NCI-H748 treated with DMSO at 0.1 percent for 48 hours (cell line): ENCODE data around the gene ANKRD61.
"Not testable (repeated sequence)": the region's sequence is repeated elsewhere in the genome, so short reads cannot be mapped to it uniquely, and the experiment has no call there.

Experiments
- DNase-seq: peaks from one replicate; lab custom pipeline; 2025; lab: John Stamatoyannopoulos, UW

ANKRD61 gene

DNA sequence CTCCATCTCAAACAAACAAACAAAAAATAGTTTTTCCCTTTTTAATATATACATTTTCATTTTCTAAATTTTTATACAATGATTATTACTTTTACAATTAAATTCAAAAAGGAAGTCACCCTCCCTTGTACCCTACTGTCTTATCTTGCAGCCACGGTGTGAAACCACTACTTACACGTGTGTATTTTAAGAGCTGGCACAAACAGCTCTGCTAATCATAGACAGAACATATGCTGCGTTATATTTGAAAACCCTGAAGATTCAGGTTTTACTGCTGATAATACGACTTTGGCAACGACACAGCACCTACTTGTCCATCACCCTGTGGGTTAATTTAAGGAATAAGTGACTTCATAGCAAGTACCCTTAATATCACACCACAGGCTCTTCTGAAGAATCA, 991 bp downstream of the ANKRD61 start:
- no peak for DNase-seq

DNA sequence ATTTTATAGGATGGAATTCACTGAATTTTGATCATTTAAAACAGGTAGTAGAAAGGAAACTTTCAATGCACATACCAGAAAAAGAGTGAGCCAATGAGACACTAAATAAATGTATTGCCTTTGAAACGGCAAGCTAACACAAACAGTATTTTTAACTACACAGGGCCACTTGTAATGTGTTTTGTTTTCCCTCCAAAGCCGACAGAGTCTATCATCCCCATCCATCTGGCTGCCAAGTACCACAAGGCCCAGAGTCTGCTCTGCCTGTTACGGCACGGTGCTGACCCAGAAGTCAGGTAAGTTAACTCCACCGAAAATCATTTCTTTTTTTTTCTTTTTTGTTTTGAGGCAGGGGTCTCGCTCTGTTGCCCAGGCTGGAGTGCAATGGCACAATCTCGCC, 1.5 kb downstream of the ANKRD61 start:
- no peak for DNase-seq

DNA sequence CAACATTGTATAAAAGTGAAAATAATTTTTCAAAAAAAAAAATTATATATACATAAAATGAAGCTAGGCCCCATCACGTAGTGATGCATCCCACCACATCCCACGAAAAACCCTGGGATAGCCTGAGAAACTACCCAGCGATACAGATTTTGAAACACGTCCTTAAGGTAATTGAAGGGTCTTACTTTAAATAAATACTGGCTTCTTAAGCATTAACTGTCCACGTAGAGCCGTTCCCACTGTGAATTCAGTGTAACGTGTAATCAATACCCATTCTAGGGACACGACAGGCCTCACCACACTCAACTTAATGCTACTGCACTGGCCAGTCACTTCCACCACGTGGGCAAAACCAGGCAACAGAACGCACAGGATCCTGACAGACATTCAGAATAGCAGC, 4.0 kb downstream of the ANKRD61 start:
- no peak for DNase-seq

DNA sequence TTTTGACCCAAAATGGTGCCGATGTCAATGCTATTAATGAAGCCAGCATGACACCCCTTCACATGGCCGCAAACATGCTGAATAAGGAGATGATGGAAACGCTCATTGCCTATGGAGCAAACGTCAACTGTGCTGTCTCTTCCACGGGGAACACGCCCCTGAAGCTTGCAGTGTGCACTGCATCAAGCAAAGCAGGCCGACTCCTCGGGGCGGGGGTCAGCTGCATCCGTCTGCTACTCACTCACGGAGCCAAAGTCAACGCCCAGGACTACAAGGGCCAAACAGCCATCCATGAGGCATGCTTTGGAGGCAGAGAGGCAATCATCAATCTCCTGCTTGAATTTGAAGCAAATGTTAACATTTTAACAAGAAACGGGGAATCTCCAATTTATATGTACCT, 4.5 kb downstream of the ANKRD61 start:
- DNase-seq = no peak

DNA sequence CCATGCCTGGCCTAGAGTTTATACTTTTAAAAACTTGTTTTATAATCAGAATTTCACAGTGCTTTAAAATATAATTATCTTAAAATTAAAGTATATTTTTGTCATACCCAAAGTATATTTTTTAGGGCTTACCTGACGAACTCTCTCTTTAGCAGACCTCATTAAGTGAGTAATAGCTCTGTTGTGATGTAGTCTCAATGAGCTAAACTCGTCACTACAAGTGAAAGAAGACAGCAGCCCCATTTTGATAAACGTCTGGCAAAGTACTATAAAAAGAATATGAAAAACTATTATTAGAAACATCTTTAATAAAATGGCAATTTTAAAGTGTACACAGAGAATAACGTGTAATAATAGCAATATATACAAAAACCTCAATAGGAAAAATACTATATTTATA, 18.6 kb downstream of the ANKRD61 start:
- no peak for DNase-seq

DNA sequence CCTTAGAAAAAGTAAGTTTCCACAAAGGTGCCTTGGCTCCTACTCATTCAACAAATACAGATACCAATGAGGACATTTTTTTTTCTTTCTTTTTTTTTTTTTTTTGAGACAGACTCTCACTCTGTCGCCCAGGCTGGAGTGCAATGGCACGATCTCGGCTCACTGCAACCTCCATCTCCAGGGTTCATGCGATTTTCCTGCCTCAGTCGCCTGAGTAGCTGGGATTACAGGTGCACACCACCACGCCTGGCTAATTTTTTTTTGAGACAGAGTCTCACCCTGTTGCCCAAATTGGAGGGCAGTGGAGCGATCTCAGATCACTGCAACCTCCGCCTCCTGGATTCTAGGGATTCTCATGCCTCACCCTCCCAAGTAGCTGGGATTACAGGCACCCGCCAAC, 20.0 kb downstream of the ANKRD61 start:
- DNase-seq = not testable (repeated sequence)

DNA sequence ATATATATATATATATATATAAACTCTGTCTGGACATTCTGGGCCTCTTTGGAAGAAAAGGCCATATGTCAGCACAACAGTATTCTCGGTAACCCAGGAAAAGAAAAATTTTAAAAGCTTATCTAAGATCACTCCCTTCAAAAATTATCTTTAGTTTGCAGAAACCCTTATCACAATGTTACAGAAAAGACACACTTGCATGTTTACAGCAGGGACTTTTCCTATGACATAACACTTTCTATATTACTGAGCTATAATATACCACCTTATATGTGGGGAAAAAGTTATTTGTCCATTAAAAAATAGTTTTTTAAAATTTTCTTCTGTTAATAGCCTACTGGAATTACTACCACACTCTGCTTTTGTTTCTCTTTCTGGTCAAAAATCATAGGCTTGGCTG, 25.4 kb downstream of the ANKRD61 start:
- no peak for DNase-seq

DNA sequence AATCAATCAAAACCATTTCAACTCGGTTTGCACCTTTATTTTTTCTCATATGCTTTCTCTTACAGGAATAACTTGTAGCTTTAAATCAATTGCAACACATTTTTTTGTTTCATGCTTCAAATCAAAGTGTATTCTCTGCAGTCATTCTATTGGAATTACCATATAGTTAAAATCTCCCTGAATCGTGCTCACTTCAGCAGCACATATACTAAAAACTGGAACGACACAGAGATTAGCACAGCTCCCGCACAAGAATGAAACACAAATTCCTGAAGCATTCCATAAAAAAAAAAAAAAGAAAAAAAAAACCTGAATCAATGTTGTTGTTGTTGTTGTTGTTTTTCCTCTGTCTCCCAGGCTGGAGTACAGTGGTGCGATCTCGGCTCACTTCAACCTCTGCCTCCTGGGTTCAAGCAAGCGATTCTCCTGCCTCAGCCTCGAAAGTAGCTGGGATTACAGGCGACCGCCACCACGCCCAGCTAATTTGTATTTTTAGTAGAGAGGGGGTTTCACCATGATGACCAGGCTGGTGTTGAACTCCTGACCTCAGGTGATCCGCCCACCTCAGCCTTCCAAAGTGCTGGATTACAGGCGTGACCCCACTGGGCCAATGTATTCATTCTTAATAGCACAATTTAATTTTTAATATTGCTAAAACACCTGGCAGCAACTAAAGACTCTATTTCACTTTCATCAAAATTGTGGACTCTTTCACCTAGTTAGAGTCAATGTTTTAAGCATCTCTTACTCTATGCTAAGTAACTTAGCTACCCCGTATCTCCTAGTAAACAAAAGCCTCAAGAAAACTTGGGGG, 26.3 kb downstream of the ANKRD61 start:
- DNase-seq = no peak

DNA sequence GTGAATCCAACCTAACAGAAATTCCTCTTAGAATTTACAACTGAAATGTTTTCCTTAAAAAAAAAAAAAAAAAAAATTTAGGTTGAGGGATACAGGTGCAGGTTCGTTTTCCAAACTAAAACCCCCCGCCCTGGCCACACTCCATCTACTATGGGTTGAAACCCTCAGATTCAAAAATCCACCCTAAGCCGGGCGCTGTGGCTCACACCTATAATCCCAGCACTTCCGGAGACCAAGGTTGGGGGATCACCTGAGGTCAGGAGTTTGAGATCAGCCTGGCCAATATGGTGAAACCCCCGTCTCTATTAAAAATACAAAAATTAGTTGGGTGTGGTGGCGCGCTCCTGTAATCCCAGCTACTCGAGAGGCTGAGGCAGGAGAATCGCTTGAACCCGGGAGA, 28.8 kb downstream of the ANKRD61 start:
- not testable (repeated sequence) for DNase-seq

DNA sequence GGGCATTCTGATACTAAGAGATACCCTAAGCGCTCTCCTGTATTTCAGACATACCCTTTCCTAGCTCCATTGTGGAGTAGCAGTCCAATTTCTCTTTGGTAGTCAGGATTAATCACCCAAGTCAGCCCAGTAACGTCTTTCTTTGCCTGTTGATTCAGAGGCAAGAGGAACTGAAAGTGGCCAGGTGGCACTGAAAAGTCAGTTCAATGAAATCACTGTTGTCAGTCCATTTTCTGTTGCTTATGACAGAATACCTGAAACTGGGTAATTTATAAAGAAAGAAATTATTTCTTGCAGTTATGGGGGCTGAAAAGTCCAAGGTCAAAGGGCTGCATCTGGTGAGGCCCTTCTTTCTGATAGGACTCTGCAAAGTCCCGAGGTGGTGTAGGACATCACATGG, 40.2 kb downstream of the ANKRD61 start:
- DNase-seq = no peak

DNA sequence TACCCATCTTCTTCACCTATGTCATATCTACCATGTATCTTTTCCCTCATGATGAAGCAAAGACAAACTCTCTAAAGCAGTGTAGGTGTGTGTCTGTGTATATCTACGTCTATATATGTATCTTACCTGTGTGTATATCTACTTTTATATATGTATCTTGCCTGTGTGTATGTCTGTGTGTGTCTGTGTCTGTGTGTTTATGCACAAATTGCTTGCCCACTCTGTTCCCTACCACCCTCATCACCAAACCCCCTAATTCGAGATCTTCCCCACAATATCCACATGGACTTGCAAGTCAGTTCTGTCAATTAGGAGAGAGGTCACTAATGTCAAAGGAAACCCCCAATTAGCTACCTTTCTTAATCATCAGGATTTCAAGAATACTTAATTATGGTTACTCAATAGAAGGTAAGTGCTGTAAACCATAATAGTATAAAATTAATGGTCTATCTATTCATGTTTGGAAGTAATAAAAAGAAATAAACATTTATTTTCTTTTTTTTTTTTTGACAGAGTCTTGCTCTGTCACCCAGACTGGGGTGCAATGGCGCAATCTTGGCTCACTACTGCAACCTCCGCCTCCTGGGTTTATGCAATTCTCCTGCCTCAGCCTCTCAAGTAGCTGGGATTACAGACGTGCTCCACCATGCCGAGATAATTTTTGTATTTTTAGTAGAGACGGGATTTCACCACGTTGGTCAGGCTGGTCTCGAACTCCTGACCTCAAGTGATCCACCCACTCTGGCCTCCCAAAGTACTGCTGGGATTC, 43.6 kb downstream of the ANKRD61 start:
- DNase-seq = no peak

DNA sequence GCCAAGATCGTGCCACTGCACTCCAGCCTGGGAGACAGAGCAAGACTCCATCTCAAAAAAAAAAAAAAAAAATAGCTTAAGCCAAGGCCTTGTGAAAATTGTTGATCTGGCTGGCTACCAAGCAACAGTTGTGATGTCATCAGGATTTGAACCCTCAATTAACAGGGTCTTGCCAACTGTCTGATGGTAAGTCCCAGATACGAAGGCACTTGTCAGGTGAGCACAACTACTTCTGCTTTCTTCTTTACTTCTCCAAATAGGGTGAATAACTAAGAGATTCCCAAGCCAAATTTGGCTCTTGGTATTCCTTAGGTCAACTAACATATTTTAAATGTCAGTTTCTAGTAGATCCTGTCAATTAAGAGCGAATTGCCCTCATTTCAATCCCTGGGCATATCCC, 47.4 kb downstream of the ANKRD61 start:
- DNase-seq = no peak

DNA sequence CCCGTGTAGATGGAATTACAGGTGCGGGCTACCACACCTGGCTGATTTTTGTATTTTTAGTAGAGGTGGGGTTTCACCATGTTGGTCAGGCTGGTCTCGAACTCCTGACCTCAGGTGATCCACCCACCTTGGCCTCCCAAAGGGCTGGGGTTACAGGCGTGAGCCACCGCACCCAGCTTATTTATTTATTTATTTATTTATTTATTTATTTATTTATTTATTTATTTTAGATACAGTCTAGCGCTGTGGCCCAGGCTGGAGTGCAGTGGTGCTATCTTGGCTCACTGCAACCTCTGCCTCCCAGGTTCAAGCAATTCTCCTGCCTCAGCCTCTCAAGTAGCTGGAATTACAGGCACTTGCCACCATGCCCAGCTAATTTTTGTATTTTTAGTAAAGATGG, 51.9 kb downstream of the ANKRD61 start:
- DNase-seq = not testable (repeated sequence)
